HG02943 (cell line): ENCODE measurements around the gene RBM18.
A peak's percentile ranks its signal among the peaks of the same experiment; 100 is the strongest.

Experiments
- ATAC-seq: cut with Tn5 transposase; IDR thresholded peaks from one replicate; pipeline ENCODE4 v1.9.1; 2021; ENCODE audit warnings: mild to moderate bottlenecking, low read depth, moderate library complexity; ENCODE audit not compliant: unreplicated experiment

Gene RBM18, protein sequence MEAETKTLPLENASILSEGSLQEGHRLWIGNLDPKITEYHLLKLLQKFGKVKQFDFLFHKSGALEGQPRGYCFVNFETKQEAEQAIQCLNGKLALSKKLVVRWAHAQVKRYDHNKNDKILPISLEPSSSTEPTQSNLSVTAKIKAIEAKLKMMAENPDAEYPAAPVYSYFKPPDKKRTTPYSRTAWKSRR

DNA sequence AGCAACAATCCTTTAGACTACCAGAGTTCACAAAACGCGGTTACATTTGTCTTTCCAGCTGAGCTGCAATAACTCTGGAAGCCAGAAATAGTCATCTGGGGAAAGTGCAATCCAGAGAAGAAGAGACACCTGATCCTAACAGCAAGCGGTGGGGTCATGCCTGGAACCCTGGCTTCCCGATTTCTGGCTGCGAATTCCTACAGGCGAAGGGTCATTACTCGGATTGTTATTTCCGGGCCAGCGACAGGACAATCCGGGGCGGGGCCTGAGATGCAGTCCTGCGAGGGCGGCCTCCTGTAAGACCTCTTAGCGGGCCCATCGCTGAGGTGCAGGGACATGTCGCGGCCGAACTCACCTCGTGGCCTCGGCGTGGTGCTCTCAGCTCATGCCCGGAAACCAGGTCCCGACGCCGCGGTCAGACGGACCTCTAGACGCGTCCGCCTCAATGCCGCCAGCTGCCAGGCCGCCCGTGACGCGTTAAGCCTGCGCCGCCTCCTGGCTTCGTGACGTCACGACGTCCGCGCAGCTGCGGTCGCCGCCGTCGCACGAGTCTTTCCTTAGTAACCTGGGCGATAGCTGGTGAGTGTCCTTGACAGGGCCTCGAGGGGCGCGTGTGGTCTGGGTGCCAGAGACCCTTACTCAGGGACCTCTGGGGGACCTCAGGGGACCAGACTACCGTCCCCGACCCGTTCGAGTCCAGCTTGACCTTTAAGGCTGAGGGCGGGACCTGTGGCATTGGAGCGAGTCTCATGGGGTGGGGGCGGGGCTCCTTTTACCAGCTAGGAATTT lies at the start of gene RBM18, which contains the start of gene MRRF:
RBM18 (minus strand) TSS at position 481 of the 789 bp plus-strand sequence. CDS start 3,348 bp downstream, outside the sequence.
MRRF (plus strand) TSS at position 523 of the 789 bp plus-strand sequence. CDS start 6,010 bp downstream, outside the sequence.
- ATAC-seq, result peak; percentile 77

- no peak for ATAC-seq
These were observed 49.5 kb upstream of the RBM18 start for GRCh38 chr9:122314165-122314564.

DNA sequence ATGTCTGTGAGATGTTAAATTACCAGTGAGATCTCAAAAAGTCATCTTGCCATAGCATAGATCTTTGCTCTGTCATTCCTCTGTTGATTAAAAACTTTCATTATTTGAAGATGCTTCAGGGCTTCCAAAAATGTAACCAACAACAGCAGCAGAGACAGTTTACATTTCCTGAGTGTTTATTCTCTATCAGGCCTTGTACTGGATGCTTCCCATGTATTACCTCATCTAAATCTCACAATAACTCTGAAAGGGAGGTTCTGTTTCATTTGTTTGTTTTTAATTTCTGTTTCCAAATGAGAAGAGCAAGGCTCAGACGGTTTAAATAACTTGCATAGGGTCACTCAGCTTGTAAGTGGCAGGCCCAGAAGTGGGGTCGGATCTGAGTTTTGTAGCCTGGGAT lies 45.2 kb upstream of the RBM18 start:
- ATAC-seq, result no peak

- no peak for ATAC-seq
These were observed 43.3 kb upstream of the RBM18 start for GRCh38 chr9:122307925-122308324.

GRCh38 chr9:122307061-122307460 lies 42.4 kb upstream of the RBM18 start:
- no peak for ATAC-seq

DNA sequence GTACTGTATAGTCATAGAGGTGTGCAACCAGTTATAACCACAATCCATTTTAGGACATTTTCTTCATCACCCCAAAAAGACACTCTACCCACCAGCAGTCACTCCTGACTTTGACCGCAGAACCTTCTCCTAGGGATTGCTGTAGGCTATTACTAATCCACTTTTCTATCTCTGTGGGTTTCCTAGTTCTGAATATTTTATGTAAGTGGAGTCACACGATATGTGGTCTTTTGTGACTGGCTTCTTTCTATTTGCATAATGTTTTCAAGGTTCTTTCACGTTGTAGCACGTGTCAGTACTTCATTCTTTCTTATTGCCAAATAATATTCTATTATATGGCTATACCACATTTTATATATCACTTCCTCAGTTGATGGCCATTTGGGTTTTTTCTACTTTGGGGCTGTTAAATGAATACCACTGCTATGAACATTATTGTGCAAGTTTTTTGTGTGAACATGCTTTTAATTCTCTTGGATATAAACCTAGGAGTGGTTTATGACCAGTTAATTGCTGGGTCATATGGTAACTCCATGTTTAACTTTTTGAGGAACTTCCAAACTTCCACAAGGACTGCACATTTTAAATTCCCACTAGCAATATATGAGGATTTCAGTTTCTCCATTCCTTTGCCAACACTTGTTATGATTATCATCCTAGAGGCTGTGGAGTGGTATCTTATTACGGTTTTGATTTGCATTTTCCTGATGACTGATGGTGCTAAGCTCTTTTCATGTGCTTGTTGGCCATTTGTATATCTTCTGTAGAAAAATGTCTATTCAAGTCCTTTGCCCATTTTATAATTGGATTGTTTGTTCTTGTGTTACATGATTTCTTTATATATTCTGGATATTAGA lies 37.8 kb upstream of the RBM18 start:
- no peak for ATAC-seq

DNA sequence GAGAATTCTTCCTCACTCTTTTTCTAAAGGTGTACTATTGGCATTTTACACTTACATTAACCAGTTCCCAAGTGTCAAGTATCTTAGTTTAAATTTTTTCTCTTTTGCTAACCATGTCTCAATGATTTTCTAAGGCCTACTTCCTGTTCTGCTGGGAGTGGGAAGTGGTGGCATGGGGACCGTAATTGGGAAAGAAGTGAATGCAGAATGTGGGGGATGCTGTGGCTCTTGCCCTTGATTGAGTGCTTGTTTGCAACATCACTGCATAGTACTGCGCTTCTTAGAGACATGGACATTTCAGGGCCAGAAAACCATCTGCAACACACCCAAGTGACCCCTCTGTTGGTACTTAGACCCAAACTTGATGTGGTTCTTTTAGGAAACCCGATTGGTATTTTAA lies 32.9 kb upstream of the RBM18 start:
- ATAC-seq, result no peak

GRCh38 chr9:122294531-122294930 lies 29.9 kb upstream of the RBM18 start:
- no peak for ATAC-seq

DNA sequence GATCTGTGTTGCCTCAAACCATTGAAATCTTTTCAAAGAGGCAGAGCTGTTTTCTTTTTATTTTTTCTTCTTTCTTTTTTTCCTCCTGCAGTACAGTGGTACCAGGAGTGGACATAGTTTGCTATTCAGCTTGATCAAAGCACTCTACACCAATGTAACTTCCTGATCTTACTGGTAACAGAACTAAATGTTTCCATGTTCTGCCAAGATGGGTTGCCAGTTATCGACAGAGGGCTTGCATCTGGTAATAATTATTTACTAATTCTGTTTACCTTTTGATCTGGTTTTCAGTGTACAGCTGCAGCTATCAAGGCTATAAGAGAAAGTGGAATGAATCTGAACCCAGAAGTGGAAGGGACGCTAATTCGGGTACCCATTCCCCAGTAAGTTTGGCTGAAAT lies 26.8 kb upstream of the RBM18 start:
- no peak for ATAC-seq

DNA sequence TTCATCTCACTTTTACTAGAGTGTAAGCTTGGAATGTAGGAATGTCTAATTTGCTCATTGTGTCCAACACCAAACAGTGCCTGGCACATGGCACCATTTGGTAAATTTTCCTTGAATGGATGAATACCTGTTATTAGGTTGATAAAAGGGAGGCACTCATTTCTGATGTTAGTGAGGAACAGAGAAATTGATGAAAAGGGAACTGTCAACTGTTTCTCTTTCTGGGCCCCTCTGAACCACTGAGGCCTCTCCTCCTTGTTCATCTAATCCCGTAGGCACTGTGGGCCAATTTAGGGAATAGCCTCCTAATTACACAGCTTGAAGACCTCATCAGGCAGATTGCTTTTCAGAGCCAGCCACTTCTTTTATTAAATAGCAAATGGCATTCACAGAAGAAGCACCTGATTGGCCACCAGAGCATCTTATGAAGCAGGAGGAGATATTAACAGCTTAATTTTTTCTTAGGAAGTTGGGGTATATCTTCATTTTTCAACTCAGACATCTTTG lies 22.6 kb upstream of the RBM18 start:
- ATAC-seq, result no peak

GRCh38 chr9:122286764-122287163 lies 22.1 kb upstream of the RBM18 start:
- no peak for ATAC-seq

DNA sequence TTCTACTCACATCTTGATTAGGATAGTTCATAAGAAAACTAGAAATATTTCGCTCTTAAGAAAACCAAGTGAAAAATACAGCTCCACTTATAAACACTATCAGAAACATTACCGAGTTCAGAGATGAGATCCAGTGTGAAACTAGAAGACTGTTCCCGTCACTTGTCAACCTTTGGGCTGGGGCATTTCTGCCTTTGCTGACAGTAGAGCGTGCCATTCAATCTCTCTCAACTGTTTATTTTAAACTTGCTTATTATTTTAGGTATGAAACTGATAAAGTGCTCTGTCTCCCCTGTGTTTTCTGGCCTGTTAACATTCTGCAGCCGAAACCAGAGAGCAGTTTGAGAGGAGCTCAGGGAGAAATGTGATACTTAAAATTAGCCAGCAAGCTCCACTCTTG lies 16.7 kb upstream of the RBM18 start:
- no peak for ATAC-seq

DNA sequence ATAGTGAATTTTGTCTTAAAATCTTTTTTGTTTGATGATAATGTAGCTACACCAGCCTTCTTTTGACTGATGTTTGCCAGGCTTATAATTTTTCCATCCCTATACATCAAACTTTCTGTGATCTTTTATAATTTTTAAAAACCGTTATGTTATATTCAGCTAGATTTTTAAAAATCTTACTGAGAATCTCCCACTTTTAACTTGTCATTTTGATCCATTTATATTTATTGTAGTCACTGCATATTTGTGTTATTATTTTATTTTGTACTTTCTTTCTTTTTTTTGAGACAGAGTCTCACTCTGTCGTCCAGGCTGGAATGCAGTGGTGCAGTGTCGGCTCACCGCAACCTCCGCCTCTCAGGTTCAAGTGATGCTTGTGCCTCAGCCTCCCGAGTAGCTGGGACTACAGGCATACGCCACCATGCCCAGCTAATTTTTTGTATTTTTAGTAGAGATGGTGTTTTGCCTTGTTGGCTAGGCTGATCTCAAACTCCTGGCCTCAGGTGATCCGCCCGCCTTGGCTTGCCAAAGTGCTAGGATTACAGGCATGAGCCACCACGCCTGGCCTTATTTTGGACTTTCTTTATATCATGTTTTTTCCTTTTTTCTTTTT lies 12.8 kb upstream of the RBM18 start:
- no peak for ATAC-seq

DNA sequence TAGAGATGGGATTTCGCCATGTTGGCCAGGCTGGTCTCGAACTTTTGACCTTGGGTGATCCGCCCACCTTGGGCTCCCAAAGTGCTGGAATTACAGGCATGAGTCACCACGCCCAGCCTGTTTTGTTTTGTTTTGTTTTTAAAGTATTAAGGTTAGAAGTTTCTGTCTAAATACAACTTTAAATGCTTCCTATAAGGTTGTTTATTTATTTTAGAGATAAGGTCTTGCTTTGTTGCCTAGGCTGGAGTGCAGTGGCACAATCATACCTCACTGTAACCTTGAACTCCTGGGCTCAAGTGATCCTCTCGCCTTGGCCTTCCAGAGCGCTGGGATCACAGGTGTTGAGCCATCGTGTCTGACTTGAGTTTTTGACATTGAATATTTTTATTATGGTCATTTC lies 11.5 kb upstream of the RBM18 start:
- no peak for ATAC-seq

DNA sequence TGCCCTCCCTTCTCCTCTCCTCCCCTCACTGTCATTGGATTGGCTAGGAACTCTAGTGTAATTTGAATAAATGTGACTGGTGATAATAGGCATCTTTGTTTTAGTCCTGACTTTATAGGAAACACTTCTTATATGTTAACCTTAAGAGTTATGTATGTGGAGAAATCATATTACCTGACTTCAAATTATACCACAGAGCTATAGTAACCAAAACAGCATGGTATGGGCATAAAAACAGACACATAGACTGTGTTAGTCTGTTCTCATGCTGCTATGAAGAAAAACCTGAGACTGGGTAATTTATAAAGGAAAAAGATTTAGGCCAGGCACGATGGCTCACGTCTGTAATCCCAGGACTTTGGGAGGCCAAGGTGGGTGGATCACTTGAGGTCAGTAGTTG lies 9.4 kb upstream of the RBM18 start:
- no peak for ATAC-seq

DNA sequence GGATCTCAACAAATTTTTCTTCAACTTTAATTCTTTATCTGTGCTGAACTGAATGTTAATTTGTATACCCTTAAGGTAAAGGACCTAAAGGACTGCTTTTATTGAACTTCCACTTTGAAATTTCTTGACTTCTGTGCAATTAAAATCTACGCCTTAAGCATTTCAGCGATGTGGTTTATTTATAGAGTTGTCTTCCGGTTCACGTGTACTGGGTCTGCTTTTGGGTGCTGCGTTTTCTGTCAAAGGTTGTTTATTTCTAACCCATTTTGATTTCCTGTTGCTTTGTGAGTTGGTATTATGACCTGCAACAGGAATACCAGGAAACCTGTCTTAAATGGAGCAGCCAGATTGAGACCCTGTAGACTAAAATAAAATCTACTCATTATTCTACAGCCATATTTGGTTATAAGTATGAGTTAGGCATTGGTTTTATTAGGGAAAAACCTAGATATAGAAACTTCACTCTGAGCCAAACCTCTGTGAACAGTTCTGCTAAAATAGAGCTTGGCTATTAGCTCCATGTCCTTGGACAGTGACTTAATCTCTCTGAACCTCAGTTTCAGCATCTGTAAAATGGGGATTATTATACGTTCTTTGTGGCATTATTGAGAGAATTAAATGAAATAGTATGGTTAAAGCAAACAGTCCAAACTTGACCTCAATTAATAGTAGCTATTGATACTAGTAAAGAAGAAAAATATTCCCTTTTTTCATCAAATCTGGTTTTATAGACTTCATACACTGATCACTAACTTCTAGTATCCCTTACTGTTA lies 3.6 kb upstream of the RBM18 start:
- ATAC-seq, result no peak

DNA sequence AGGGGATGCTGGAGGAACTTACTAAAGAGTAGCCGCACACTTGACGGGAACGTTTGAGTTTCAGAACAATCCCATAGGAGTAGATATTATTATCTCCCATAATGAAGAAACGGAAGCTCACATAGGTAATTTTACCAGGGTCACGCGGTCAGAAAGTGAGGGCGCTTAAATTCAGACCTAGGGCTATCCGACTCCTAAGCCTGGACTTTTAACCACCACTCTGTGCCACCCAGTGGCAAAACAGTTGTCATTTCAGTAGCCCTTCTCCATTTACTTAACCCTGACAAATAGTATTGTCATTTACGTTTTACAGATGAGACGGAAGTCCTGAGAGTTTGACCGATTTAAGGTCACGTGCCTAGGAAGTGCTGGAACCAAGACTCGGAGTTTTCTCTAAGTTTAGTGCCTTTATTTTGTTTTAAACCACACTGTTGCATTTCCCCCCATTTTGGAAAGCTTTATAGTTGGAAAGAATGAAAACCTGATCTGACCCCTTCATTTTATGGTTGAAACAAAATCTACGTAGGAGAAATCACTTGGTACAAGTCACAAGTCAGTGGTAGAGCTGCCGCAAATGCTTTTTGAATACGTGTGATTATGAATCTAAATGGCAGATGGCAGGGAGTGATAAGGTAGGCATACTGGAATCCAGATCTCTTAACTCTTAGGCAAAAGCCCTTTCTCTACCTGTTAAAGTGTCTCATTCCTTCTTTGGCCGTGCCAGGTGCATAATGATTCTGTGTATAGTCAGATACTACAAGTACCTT lies 692 bp upstream of the RBM18 start:
- peak; percentile 29 for ATAC-seq

DNA sequence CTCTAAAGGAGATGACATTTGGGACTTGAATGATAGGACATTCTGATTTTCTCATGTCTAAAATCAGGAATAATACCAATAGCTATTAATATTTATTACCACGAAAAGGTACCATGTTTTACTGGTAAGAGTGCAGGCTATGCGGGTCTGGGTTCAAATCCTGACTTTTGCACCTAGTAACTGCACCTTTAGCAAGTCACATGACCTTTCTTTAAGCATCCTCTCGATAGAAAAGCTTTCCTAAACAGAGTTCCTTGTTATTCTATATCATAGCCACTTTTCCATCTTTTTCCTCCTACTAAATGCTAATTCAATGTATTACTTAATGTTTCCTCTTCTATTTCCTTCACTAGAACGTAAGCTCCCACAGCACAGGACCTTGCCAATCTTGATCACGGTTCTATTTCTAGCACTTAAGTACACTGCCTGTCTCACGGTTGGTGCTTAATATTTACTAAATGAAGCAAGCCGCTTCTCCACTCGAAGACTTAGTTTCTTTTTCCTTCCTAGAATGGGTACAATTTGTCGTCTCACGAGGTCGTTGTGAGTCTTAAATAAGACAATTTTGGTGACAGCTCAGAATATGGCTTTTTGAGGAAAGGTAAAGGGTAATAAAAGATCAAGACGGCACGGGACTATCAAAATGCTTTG lies 816 bp downstream of the RBM18 start:
- no peak for ATAC-seq

DNA sequence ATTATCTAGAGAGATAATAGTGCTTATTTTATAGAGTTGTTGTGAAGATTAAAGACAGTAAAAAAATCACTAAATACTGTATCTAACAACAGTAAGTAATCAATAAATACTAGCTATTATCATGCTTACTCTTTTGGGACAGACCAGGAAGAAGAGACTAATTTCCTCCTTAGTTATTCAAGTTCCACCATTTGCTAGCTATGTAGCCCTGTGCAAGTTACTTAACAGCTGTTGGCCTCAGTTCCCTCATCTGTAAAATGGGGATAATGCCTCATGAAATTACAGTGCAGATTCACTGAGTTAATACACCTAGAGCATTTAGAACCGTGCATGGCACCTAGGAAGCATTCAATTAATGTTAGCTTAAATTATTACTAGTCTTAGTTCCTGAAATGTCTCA lies 2.6 kb downstream of the RBM18 start:
- no peak for ATAC-seq
